Liver (tissue), 9 donors: ENCODE measurements around the gene TXNRD2. TPM values are rescaled to one million over a fixed set of nuclear protein-coding genes. Genes with fewer than 3 reads are reported as not detected.

Source experiments
- DNase-seq: peaks from one replicate; pipeline ENCODE4 v3.0.0-alpha.2; 2017; ENCODE audit warnings: low spot score
- H3K27ac ChIP-seq, 2 donors: one replicate each; pipeline ENCODE4 v1.7.0; 2013; ENCODE audit warnings: inconsistent platforms in 2 of 2, low read length in 2 of 2, control low read depth in 1 of 2, low read depth in 1 of 2, mild to moderate bottlenecking in 1 of 2
- H3K27me3 ChIP-seq, 4 donors: one replicate each; pipeline versions ENCODE4 v1.6.1 to v1.7.0; 2013; ENCODE audit warnings: low read length in 3 of 4, inconsistent platforms in 1 of 4, mild to moderate bottlenecking in 1 of 4, moderate library complexity in 1 of 4; ENCODE audit not compliant: control insufficient read depth in 4 of 4, insufficient read depth in 4 of 4
- H3K36me3 ChIP-seq, 4 donors: one replicate each; pipeline versions ENCODE4 v1.6.1 to v1.7.0; 2013; ENCODE audit warnings: low read length in 3 of 4, mild to moderate bottlenecking in 3 of 4, low read depth in 1 of 4, moderate library complexity in 1 of 4; ENCODE audit not compliant: control insufficient read depth in 4 of 4, insufficient read depth in 3 of 4
- H3K4me1 ChIP-seq, 4 donors: one replicate each; pipeline versions ENCODE4 v1.6.1 to v1.7.0; 2013; ENCODE audit warnings: low read length in 3 of 4, mild to moderate bottlenecking in 3 of 4, moderate library complexity in 1 of 4; ENCODE audit not compliant: control insufficient read depth in 4 of 4, insufficient read depth in 4 of 4
- H3K4me3 ChIP-seq, 3 donors: one replicate each; pipeline versions ENCODE4 v1.6.1 to v1.7.0; 2013; ENCODE audit warnings: low read length in 3 of 3, control low read depth in 1 of 3, low read depth in 1 of 3, mild to moderate bottlenecking in 1 of 3
- H3K9ac ChIP-seq, 2 donors: one replicate each; pipeline ENCODE4 v1.7.0; 2013; ENCODE audit warnings: low read length in 2 of 2, mild to moderate bottlenecking in 2 of 2, moderate library complexity in 2 of 2, control low read depth in 1 of 2, low read depth in 1 of 2
- H3K9me3 ChIP-seq, 4 donors: one replicate each; pipeline versions ENCODE4 v1.6.1 to v1.7.0; 2013; ENCODE audit warnings: low read length in 3 of 4; ENCODE audit not compliant: control insufficient read depth in 4 of 4
- ATF3 ChIP-seq: IDR thresholded peaks from 2 replicates; pipeline ENCODE4 v1.6.1; 2016; ENCODE audit warnings: antibody characterized with exemption
- CTCF ChIP-seq: fragments of 150-350 bp; IDR thresholded peaks from 2 replicates; pipeline ENCODE4 v1.5.1; 2017; ENCODE audit warnings: improper control_type of control experiment, low read depth, low read length; ENCODE audit not compliant: missing input control
- EGR1 ChIP-seq, 2 donors: IDR thresholded peaks; 2 replicates each; pipeline ENCODE4 v1.6.1; 2016 to 2018; ENCODE audit warnings: antibody characterized with exemption in 2 of 2, low read depth in 2 of 2
- FOXA1 ChIP-seq: IDR thresholded peaks from 2 replicates; pipeline ENCODE4 v1.6.1; 2016; ENCODE audit warnings: antibody characterized with exemption
- FOXA2 ChIP-seq: IDR thresholded peaks from 2 replicates; pipeline ENCODE4 v1.6.1; 2016; ENCODE audit warnings: antibody characterized with exemption
- HNF4A ChIP-seq, 2 donors: conservative IDR thresholded peaks; 2 replicates each; pipeline ENCODE4 v1.6.1; 2016; ENCODE audit warnings: antibody characterized with exemption in 2 of 2, mild to moderate bottlenecking in 2 of 2
- HNF4G ChIP-seq: IDR thresholded peaks from 2 replicates; pipeline ENCODE4 v1.6.1; 2016; ENCODE audit warnings: antibody characterized with exemption
- JUND ChIP-seq, 2 donors: IDR thresholded peaks; 2 replicates each; pipeline ENCODE4 v1.6.1; 2016; ENCODE audit warnings: antibody characterized with exemption in 2 of 2
- MAX ChIP-seq: IDR thresholded peaks from 2 replicates; pipeline ENCODE4 v1.6.1; 2016; ENCODE audit warnings: antibody characterized with exemption
- NR2F2 ChIP-seq: IDR thresholded peaks from 2 replicates; pipeline ENCODE4 v1.6.1; 2016; ENCODE audit warnings: antibody characterized with exemption
- RAD21 ChIP-seq, 2 donors: IDR thresholded peaks; 2 replicates each; pipeline ENCODE4 v1.6.1; 2016; ENCODE audit warnings: antibody characterized with exemption in 2 of 2, mild to moderate bottlenecking in 2 of 2
- RXRA ChIP-seq, 2 donors: IDR thresholded peaks; 2 replicates each; pipeline ENCODE4 v1.6.1; 2017 to 2018; ENCODE audit warnings: antibody characterized with exemption in 2 of 2, mild to moderate bottlenecking in 1 of 2
- SP1 ChIP-seq: IDR thresholded peaks from 2 replicates; pipeline ENCODE4 v1.6.1; 2018; ENCODE audit warnings: antibody characterized with exemption, mild to moderate bottlenecking
- TAF1 ChIP-seq: conservative IDR thresholded peaks from 2 replicates; pipeline ENCODE4 v1.6.1; 2016; ENCODE audit warnings: antibody characterized with exemption, mild to moderate bottlenecking
- YY1 ChIP-seq: IDR thresholded peaks from 2 replicates; pipeline ENCODE4 v1.6.1; 2016; ENCODE audit warnings: antibody characterized with exemption, mild to moderate bottlenecking
- ZBTB33 ChIP-seq: IDR thresholded peaks from 2 replicates; pipeline ENCODE4 v1.6.1; 2016; ENCODE audit warnings: antibody characterized with exemption
- WGBS: extraction: QIAGEN DNeasy Blood & Tissue Kit; methylation state at CpG from one replicate; pipeline ENCODE4 v1.1.7; 2013; 5-methylcytosine and 5-hydroxymethylcytosine counted together
- polyA plus RNA-seq, 2 donors: library from polyadenylated mRNA; stranded (reverse) in 1 of 2; unstranded in 1 of 2; fragments of 200-250 nt in 1 of 2; fragments of >200 nt in 1 of 2; fragmentation: Nextera tagmentation in 1 of 2; extraction: Ambion mirVana in 1 of 2; gene quantifications; one replicate each; pipeline versions ENCODE4 v1.2.1 to v1.2.3, GENCODE V29; 2013 to 2015
- total RNA-seq, 2 donors: library from RNA; depleted of rRNA; stranded (reverse); fragments of >200 nt; gene quantifications; one replicate each; pipeline ENCODE4 v1.2.3, GENCODE V29; 2014
- donor health status: healthy.
- donor health status: healthy.
- donor health status: healthy.
- donor health status: healthy.
- donor health status: healthy.

Gene TXNRD2
- total and polyA plus RNA-seq, 4 donors: 22.2 to 41.3 (median 33.6) TPM

- Histone ChIP-seq H3K36me3 (no peaks in the 10 kb centered on the region), H3K4me1 (peaks cover 7 to 38% (median 21%) of the 10 kb centered on the region in 4 donors), H3K4me3 (no peak overlapping the region), H3K27ac (peak overlapping the region; percentile 86 to 89), H3K27me3 (no peaks in the 10 kb centered on the region), H3K9me3 (no peaks in the 10 kb centered on the region), H3K9ac (peak overlapping the region; percentile 90 to 95)
- 77% methylated on average over 11 of the region's 11 CpGs for WGBS
- DNase-seq: no peak
- TF ChIP-seq MAX (no peak), SP1 (no peak), JUND (IDR thresholded peaks at IDR 0.05) (peak in 1 of 2 donors; percentile 40), FOXA1 (no peak), YY1 (no peak), EGR1 (IDR thresholded peaks at IDR 0.05; ENCODE audit: low read depth in 2 of 2) (no peak), HNF4G (no peak), RXRA (IDR thresholded peaks at IDR 0.05) (no peak)
Observed at GRCh38 chr22:19943082-19944026, 1.7 kb upstream of the TXNRD2 start.

GRCh38 chr22:19942157-19943081 lies 801 bp upstream of the TXNRD2 start:
- Histone ChIP-seq H3K9ac (peak overlapping the region; percentile 90 to 95), H3K27ac (peak overlapping the region; percentile 86 to 89), H3K4me3 (peak overlapping the region; percentile 37 to 89 (median 64)), H3K27me3 (no peaks in the 10 kb centered on the region), H3K36me3 (no peaks in the 10 kb centered on the region), H3K4me1 (peaks cover 7 to 41% (median 23%) of the 10 kb centered on the region in 4 donors), H3K9me3 (no peaks in the 10 kb centered on the region)
- no peak for DNase-seq
- WGBS: 24% methylated on average over 8 of the region's 8 CpGs
- TF ChIP-seq ATF3 (no peak), NR2F2 (no peak)

GRCh38 chr22:19940536-19941364 lies 868 bp downstream of the TXNRD2 start:
- Histone ChIP-seq H3K36me3 (no peaks in the 10 kb centered on the region), H3K9ac (peak overlapping the region; percentile 21 to 76), H3K9me3 (no peaks in the 10 kb centered on the region), H3K27me3 (no peaks in the 10 kb centered on the region), H3K27ac (peak overlapping the region; percentile 86 to 89), H3K4me1 (peaks cover 11 to 47% (median 28%) of the 10 kb centered on the region in 4 donors), H3K4me3 (peak overlapping the region; percentile 37 to 89 (median 54))
- DNase-seq: no peak
- 71% methylated on average over 21 of the region's 21 CpGs for WGBS
- no peak for TF ChIP-seq CTCF
- no peak for TF ChIP-seq FOXA2
- TF ChIP-seq SP1: no peak
- no peak for TF ChIP-seq HNF4G
- TF ChIP-seq TAF1: no peak
- TF ChIP-seq RAD21 (IDR thresholded peaks at IDR 0.05): no peak
- TF ChIP-seq ZBTB33: no peak
- no peak for TF ChIP-seq HNF4A (conservative IDR thresholded peaks at IDR 0.05)
- TF ChIP-seq FOXA1: no peak
- no peak for TF ChIP-seq MAX
